ENCODE data around the gene GLRX5. TPM values are rescaled to one million over a fixed set of nuclear protein-coding genes. Genes with fewer than 3 reads are reported as not detected.
A peak's percentile ranks its signal among the peaks of the same experiment; 100 is the strongest.

The GLRX5 gene
- 10 to 100 TPM; 21.7 to 25.6 TPM for total RNA-seq
- long read RNA-seq, donor 1, transcript GLRX5-201 (2 exons, 1,564 nt): major isoform, 32 of 32 reads
- long read RNA-seq, donor 1, partial matches to known transcripts: 0 of 32 reads
- long read RNA-seq, donor 1, other reads (novel, unspliced or antisense): 0 of 32 reads
- long read RNA-seq, donor 2: 0 reads

DNA sequence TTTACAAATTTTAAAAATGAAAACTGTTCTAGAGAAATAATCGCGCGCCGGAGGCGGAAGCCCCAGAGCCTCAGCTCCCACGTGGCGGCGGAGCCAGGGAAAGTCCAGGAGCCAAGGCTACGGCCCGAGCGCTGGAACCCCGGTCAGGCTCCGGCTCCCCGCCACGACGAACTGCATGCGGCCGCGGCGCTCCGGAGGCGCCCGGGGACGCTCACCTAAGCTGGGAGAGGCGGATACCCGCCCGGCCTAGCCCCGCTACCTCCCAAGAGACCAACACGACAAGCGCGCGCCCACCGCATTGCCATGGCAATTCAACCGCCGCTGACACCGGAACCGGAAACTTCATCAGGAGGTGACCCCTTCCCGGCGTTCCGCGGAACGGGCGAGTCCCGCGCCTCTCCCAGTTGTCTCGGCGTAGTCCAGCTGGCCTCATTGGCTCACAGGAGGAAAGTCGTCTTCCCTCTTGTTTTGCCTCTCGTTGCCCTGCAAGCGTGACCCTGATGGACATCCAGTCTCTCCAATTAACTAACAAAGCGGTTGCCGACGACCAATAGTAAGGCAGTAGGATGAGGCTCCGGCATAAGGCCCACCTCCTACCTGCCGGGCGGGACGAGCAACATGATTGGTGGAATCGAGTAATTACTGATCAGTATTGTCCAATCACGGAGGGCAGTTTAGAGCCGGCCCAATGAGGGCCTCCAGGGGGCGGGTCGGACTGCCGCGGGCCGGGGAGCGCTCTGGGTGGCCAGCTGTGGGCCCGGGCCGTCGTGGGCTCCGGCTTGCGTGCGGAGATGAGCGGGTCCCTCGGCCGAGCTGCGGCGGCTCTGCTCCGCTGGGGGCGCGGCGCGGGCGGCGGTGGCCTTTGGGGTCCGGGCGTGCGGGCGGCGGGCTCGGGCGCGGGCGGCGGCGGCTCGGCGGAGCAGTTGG, at the start of gene GLRX5:
Gene GLRX5 (plus strand): TSS at position 752 of the 927 bp plus-strand sequence. CDS start 40 bp downstream, at position 792.
- DNase-seq (ENCODE audit: low spot score): peak; percentile 99
- intact Hi-C loops (cut with DNase I): no loop called here

DNA sequence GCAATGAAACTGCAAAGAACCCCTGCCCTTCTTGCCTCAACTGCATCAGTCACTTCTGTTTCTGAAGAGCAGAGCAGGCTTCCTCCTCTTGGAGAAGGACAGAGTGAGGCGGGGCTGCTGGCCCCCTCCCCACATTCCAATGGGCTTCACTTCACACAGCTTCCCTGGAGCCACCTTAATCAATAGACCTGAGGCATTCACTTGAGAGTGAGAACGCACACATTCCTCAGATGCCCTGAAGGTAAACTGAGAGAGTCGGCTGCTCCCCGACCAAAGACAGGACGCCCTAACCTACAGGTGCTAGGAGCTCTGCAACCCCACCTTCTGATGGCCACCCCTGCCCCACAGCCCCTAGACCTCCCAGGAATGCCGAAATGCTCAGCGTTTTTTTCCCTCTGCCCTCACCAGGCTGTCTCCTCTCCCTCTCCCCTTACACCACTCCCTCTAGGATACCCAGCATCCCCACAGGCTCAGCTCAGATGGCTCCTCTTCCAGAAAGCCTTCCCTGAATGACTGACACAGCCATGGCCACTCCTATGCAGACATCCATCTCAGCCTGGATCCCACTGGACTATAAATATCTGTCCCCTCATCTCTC, 49.5 kb upstream of the GLRX5 start:
- intact Hi-C loops (cut with DNase I): no loop called here
- no peak for DNase-seq (ENCODE audit: low spot score)

DNA sequence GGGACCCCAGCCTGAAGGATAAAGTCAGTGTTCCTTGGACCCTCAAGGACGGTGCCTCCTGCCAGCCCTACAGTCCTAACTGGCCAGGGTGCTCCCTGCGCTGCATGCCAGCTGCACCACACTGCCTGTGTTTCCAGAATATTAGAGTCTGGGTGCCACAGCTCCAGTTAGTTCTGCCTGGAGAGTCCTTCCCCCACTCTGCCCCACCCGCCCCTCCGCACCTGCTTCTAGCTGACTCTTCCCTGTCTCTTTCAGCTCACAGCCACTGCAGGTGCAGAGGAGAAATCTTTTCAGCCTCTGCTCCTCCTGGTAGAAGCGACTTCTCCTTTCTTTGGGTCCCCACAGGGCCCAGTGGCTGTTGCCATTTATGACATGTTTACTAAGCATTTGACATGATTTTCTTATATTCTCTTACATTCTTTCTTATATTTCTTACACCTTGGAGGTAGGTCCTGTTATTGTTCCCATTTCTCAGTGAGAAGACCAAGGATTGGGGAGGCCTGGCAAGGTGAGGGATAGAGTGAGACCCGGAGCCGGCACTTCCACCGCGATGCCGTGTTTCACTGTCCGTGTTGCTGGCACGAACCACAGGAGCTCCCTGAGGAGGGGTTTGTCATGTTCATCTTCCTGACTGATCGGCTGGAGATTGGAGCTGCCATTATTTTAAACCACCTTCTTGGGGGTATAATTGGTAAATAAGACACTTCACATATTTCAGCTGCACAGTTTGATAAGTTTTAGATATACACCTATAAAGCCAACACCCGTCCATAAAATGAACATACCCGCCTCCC, 47.8 kb upstream of the GLRX5 start:
- intact Hi-C loops (cut with DNase I): no loop called here
- DNase-seq (ENCODE audit: low spot score): peak; percentile 71

DNA sequence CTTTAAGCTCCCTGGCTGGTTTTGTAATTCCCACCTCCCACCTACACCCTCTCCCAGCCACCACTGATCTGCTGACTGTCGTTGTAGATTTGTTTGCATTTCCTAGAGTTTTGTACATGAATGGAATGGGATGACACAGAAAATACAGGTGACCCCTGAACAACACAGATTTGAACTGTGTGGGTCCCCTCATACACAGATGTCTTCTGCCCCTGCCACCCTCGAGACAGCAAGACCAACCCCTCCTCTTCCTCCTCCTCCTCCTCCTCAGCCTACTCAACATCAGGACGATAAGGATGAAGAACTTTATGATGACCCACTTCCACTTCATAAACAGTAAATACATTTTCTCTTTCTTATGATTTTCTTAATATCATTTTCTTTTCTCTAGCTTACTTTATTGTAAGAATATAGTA, 47.2 kb upstream of the GLRX5 start:
- peak; percentile 4 for DNase-seq (ENCODE audit: low spot score)
- intact Hi-C loops (cut with DNase I): no loop called here

DNA sequence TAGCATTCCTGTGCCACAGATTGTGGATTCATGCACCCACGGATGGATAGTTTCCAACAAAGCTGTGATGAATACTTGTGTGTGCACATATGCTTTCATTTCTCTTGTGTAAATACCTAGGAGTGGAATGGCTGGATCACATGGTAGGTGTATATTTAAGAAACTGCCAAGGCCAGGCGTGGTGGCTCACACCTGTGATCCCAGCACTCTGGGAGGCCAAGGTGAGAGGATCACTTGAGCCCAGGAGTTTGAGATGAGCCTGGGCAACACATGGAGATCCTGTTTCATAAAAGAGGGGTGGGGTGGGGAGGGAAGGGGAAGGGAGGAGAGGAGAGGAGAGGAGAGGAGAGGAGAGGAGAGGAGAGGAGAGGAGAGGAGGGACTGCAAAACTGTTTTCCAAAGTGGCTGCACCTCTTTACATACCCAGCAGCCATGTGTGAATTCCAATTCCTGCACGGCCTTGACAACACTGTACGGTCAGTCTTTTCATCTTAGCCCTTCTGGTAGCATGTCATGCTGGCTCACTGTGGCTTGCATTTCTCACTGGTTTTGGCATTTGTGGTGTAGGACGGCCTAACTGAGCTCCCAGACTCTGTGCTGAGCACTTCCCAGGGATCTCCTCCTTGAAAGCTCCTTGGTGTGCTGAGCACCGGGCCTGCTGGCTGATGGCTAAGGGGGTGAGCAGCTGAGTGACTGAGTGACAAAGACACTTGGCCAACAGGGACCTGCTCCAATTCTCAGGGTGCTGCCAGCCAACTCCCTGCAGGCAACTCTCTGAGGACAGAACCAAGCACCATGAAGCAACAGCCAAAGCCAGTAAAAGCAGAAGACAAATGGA, 46.3 kb upstream of the GLRX5 start:
- peak; percentile 74 for DNase-seq (ENCODE audit: low spot score)
- intact Hi-C loops (cut with DNase I): no loop called here

DNA sequence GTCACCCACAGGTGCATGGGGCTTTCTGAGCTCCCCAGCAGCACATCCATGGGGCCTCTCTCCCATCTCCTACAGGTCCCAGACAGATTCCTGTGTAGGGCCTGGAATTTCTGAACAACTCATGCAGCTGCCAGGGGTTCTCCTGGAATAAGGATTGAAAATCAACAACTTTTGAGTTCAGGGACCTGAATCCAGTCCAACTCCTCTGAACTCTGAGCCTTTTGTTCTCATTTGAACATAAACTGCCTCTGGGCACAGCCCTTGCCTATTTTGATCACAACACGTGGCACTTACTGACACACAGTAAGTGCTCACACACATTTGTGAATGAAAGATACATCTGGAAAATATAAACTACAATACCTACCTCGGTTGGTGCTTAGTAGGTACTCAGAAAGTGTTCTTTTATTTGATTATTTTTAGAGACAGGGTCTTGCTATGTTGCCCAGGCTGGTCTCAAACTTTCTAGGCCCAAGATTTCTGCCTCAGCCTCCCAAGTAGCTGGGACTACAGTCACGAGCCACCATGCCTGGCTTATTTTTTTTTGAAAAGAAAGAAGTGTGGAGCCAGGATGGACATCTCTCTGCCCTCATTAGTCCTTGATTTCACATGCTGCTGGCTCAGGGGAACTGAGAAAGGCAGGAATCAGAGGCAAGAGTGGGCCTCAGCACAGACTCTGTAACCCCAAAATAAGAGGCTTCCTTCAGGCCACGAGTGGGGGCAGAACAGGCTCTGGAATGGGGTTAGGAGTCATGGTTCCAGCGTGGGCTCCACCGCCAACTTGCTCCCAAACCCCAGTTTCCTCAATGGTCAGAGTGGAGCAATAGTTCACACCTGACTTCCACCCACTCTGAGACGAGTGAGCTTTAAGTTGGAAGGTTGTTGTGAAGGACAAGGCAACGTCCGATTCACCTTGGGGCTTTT, 45.4 kb upstream of the GLRX5 start:
- intact Hi-C loops (cut with DNase I): no loop called here
- DNase-seq (ENCODE audit: low spot score): peak; percentile 26

DNA sequence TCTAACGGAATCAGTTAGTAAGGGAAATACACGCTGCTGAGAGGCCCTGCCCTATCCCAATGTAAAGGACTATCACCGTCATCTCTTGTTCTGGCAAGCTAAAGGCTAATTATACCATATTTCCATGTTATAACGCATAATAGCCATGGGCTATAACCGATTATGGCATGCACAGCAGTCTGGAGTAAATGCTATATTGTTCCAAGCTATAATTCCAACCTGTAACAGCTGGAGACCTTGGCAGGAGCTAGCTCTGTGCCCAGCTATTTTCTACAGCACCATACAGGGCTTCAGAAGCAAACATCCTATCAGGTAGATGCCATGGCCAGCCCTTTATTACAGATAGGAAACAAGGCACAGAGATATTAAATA, 44.7 kb upstream of the GLRX5 start:
- no peak for DNase-seq (ENCODE audit: low spot score)
- intact Hi-C loops (cut with DNase I): no loop called here

DNA sequence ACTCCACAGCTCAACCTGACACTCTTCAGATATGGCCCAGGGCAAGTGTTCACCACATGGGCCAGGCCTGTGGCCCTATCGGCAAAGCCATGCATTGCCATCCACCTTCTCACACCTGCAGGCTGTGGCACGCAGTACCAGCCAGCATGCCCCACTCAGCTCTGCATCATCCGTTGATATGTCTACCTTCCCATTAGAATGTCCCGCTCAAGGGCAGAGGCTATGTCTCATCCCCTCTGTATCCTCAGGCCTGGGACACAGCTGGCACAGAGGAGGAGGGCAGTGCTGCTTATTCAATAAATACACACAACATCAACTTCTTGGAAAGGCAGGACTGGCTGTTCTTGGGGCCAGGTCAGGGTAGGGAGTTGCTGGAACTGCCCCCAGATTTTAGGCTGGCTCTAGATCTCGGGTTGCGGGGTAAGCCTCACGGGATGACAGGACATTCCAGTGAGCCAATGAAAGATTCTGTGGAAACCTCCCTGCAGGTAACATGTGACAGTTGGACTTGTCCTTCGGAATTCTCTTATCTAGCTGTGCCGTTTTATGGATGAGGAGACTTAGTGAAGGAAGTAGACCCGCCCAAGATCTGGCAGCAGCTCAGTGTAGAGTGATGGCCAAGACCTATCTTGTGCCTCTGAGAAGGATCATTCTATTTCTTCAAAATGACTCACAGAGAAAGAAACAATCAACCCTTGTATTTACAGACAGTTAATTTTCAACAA, 44.0 kb upstream of the GLRX5 start:
- intact Hi-C loops (cut with DNase I): loop anchor here in 1 of 2 donors (1.0 kb wide), 1 partner anchor 18 kb away; no protein-coding TSS in a partner anchor
- DNase-seq (ENCODE audit: low spot score): no peak

DNA sequence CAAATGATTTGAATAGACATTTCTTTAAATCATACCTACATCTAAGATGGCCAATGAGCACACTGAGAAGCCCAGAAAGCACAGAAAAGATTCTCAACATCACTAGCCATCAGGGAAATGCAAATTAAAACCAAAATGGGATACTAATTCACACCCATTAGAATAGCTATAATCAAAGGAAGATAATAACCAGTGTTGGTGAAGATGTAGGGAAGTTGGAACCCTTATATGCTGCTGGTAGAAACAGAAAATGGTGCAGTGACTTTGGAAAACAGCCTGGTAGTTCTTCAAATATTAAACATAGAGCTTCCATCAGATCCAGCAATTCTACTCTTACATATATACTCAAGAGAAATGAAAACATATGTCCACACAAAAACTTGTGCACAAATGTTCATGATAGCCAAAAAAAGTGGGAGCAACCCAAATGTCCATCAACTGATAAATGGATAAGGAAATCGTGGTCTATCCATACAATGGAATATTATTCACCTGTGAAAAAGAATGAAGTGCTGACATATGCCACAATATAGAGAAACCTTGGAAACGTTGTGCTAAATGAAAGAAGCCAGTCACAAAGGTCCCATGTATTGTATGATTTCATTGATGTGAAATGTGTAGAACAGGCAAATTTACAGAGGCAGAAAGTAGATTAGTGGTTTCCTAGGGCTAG, 42.8 kb upstream of the GLRX5 start:
- intact Hi-C loops (cut with DNase I): loop anchor here in 1 of 2 donors (1.0 kb wide), 1 partner anchor 17 kb away; no protein-coding TSS in a partner anchor
- DNase-seq (ENCODE audit: low spot score): no peak

DNA sequence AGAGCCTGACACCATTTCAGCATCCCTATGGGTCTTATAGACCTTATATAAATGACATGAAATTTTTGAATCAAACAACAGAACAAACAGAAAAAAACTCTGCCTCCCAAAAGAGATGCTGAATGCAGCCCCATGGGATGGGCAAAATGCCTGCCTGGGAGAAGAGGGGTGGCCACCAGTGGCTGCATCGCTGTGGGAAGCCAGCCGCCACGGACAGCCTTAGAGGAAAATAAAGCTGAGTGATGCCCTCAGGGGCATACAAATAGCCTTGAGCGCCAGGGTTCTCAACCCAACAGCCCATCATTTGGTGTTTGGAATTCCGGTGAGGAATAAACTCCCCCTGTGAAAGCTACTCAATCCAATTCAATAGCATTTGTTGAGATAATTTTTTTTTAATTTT, 41.3 kb upstream of the GLRX5 start:
- DNase-seq (ENCODE audit: low spot score): peak; percentile 64
- intact Hi-C loops (cut with DNase I): no loop called here

DNA sequence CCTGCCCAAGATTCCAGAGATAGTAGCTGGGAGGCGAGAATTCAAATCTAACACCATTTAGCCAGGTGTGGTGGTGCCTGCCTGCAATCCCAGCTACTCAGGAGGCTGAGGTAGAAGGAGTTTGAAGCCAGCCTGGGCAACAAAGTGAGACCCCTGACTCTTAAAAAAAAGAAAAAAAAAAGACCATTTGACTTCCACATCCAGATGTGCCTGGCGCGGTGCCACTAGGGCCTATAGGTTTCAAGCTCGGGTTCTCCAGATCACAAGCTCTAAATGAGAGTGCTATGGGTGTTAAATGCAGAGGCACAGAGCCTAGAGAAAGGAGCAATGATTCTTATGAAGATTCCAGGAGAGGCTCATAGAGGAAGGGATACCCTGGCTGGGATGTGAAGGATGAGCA, 40.9 kb upstream of the GLRX5 start:
- DNase-seq (ENCODE audit: low spot score): peak; percentile 47
- intact Hi-C loops (cut with DNase I): no loop called here

DNA sequence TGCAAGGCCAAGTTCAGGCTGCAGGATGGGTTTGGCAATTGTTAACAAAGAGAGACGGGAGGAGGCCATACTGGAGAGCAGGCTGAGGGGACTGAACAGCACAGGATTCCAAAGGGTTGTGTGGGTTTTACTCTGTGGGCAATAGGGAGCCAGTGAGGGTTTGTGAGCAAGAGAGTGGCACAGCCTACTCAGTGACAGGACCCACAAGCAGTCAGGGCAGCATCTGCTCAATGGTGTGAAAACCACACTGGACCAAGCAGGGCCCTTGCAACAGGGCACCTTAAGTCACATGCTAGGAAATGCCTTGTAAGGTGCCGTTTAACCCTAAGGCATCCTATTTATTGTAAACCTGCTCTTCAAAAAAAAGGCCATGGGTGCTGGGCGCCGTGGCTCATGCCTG, 40.4 kb upstream of the GLRX5 start:
- intact Hi-C loops (cut with DNase I): no loop called here
- peak; percentile 49 for DNase-seq (ENCODE audit: low spot score)

DNA sequence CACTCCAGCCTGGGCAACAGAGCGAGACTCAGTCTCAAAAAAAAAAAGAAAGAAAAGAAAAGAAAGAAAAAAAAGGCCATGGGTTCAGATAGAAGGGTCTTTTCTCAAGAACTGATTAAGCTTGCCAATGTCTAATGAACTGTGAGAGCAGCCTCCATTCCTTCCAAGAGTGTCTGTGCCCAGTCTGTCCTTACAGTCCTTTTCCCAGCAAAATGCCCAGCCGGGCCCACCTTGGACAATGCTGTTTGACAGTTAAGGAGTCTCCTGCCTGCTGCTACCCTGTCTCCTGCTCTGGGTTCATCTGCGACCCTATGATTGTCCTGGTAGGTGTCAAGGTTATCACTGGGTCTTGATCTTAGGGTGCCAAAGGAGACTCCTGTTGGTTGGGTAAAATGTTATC, 39.8 kb upstream of the GLRX5 start:
- DNase-seq (ENCODE audit: low spot score): no peak
- intact Hi-C loops (cut with DNase I): no loop called here

DNA sequence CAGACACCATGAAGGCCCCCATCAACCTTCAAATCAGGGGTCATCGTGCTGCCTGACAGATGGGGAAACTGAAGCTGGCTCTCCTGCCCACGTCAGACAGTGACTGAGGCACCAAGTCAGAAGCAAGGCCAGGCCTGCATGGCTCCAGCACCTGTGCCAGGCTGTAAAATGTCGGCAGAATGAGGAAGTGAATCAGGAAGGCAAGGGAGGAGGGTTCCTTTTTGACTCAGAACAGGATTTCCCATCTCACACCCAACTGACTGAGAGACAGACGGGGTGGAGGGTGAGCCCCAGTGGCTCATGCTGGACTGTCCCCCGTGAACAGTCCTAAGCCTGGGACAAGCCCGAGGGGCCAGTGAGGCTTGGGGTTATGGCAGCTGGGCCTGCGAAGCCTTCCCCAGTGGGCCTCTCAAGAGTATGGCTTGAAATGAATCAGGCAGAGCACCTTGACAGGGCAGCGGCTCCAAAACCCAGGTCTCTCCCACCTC, 39.3 kb upstream of the GLRX5 start:
- intact Hi-C loops (cut with DNase I): no loop called here
- peak; percentile 78 for DNase-seq (ENCODE audit: low spot score)

DNA sequence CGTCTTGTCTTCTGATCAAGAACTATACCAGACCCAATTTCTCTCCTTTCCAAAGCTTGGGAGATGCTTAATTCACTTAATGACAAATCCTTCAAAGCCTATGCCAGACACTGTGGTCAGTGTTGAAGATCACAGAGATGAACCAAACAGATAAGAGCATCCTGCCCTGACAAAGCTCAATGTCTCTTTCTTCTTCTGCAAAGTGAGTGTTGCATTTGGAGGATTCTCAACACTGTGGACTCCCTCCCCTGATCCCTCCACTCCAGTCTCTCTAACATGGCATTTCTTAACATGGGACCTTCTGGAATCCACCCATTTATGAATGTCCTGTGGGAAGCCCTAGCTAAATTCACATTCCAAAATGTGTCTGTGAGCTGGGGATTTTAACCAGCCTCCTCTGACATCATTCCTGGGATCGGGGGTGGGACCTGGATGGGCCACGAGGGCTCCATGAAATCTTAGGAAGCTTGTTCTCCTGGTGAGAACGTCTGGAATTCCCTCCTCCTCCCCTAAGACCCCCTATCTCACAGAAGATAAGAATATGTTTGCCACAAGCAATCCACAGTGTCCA, 38.7 kb upstream of the GLRX5 start:
- intact Hi-C loops (cut with DNase I): no loop called here
- DNase-seq (ENCODE audit: low spot score): peak; percentile 50

DNA sequence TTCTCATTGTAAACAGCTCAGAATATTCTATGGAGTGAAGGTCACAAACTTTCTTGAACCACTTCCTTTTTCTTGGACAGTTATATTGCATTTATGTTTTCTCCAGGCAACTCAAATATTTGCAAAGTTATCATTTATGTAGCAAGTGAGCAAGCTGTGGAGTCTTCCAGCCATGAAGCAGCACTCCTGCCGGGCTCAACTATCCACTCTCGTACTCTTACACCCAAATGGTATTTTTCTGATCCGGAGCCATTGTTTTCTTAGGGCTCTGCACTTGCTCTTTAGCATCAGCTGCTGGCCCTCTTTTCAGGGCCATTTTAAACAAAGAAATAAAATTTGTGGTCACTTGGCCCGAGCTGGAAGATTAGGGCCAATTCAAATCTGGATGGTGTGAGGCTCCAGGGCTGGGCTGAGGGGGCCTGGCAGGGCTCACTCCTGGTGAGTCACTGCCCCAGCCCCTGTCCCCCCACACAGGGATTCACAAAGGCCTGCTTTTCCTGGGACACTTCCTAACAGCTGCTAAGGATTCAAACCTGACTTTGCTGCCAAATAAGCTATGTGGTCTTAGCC, 38.1 kb upstream of the GLRX5 start:
- intact Hi-C loops (cut with DNase I): no loop called here
- peak; percentile 81 for DNase-seq (ENCODE audit: low spot score)

Data from posterior vena cava (tissue), 2 donors.